Parathyroid adenoma (tissue), 2 donors: ENCODE data around the gene PTMA.

Source experiments
- H2AFZ ChIP-seq: fragments of 300-600 bp; sonication (generic); one replicate; pipeline ENCODE4 v1.7.0; 2017; ENCODE audit warnings: antibody characterized with exemption, mild to moderate bottlenecking
- H3K27ac ChIP-seq: fragments of 300-600 bp; sonication (generic); one replicate; pipeline ENCODE4 v1.7.0; 2017
- H3K27me3 ChIP-seq: fragments of 300-600 bp; sonication (generic); one replicate; pipeline ENCODE4 v1.7.0; 2017; ENCODE audit warnings: low read length; ENCODE audit not compliant: control insufficient read depth, insufficient read depth
- H3K36me3 ChIP-seq: fragments of 300-600 bp; sonication (generic); one replicate; pipeline ENCODE4 v1.7.0; 2017; ENCODE audit warnings: low read length; ENCODE audit not compliant: control insufficient read depth, insufficient read depth
- H3K4me1 ChIP-seq: fragments of 300-600 bp; sonication (generic); one replicate; pipeline ENCODE4 v1.7.0; 2017; ENCODE audit warnings: control low read depth
- H3K4me2 ChIP-seq: fragments of 300-600 bp; sonication (generic); one replicate; pipeline ENCODE4 v1.7.0; 2017; ENCODE audit warnings: low read length
- H3K4me3 ChIP-seq: fragments of 300-600 bp; sonication (generic); one replicate; pipeline ENCODE4 v1.7.0; 2017; ENCODE audit warnings: low read depth, low read length
- H3K79me2 ChIP-seq: fragments of 300-600 bp; sonication (generic); one replicate; pipeline ENCODE4 v1.7.0; 2017; ENCODE audit warnings: control low read depth
- H3K9ac ChIP-seq: fragments of 300-600 bp; sonication (generic); one replicate; pipeline ENCODE4 v1.7.0; 2017; ENCODE audit warnings: mild to moderate bottlenecking
- H3K9me3 ChIP-seq: fragments of 300-600 bp; sonication (generic); one replicate; pipeline ENCODE4 v1.7.0; 2017; ENCODE audit warnings: low read length; ENCODE audit not compliant: control insufficient read depth
- CTCF ChIP-seq: fragments of 300-600 bp; sonication (generic); IDR thresholded peaks from one replicate; pipeline ENCODE4 v1.7.0; 2017; ENCODE audit warnings: antibody characterized with exemption, mild to moderate bottlenecking
- donor health status: primary hyperparathyroidism.

Gene PTMA

GRCh38 chr2:231688719-231689118 lies 19.6 kb upstream of the PTMA start:
- Histone ChIP-seq H3K4me2 (no peak overlapping the region), H3K9ac (no peak overlapping the region), H3K9me3 (no peaks in the 10 kb centered on the region), H2AFZ (no peak overlapping the region), H3K79me2 (no peaks in the 10 kb centered on the region), H3K4me3 (no peak overlapping the region), H3K4me1 (no peaks in the 10 kb centered on the region), H3K27ac (no peak overlapping the region), H3K36me3 (no peaks in the 10 kb centered on the region), H3K27me3 (no peaks in the 10 kb centered on the region)
- no peak for TF ChIP-seq CTCF

- Histone ChIP-seq H3K9ac (no peak overlapping the region), H2AFZ (no peak overlapping the region), H3K27me3 (no peaks in the 10 kb centered on the region), H3K4me1 (no peaks in the 10 kb centered on the region), H3K9me3 (no peaks in the 10 kb centered on the region), H3K4me2 (no peak overlapping the region), H3K36me3 (no peaks in the 10 kb centered on the region), H3K79me2 (no peaks in the 10 kb centered on the region), H3K4me3 (no peak overlapping the region), H3K27ac (no peak overlapping the region)
- no peak for TF ChIP-seq CTCF
Observed at GRCh38 chr2:231689124-231689893, 19.0 kb upstream of the PTMA start.

GRCh38 chr2:231691251-231691772 lies 17.0 kb upstream of the PTMA start:
- H3K79me2 ChIP-seq, result no peaks in the 10 kb centered on the region
- no peak overlapping the region for H3K27ac ChIP-seq
- no peak for TF ChIP-seq CTCF
- no peaks in the 10 kb centered on the region for H3K9me3 ChIP-seq
- no peak overlapping the region for H3K4me2 ChIP-seq
- no peak overlapping the region for H3K4me3 ChIP-seq
- no peak overlapping the region for H2AFZ ChIP-seq
- no peaks in the 10 kb centered on the region for H3K27me3 ChIP-seq
- H3K9ac ChIP-seq, result no peak overlapping the region
- no peaks in the 10 kb centered on the region for H3K4me1 ChIP-seq
- no peaks in the 10 kb centered on the region for H3K36me3 ChIP-seq

- no peak for TF ChIP-seq CTCF
- no peak overlapping the region for H3K4me3 ChIP-seq
- H3K4me2 ChIP-seq, result no peak overlapping the region
- no peaks in the 10 kb centered on the region for H3K9me3 ChIP-seq
- H3K79me2 ChIP-seq, result no peaks in the 10 kb centered on the region
- no peaks in the 10 kb centered on the region for H3K27me3 ChIP-seq
- no peaks in the 10 kb centered on the region for H3K36me3 ChIP-seq
- H3K27ac ChIP-seq, result no peak overlapping the region
- H3K9ac ChIP-seq, result no peak overlapping the region
- H2AFZ ChIP-seq, result no peak overlapping the region
- no peaks in the 10 kb centered on the region for H3K4me1 ChIP-seq
Observed at GRCh38 chr2:231692847-231693246, 15.5 kb upstream of the PTMA start.

- no peak overlapping the region for H3K4me2 ChIP-seq
- H3K79me2 ChIP-seq, result no peaks in the 10 kb centered on the region
- no peak overlapping the region for H3K27ac ChIP-seq
- no peak overlapping the region for H3K9ac ChIP-seq
- H3K9me3 ChIP-seq, result no peaks in the 10 kb centered on the region
- no peaks in the 10 kb centered on the region for H3K27me3 ChIP-seq
- no peak overlapping the region for H2AFZ ChIP-seq
- H3K4me3 ChIP-seq, result no peak overlapping the region
- no peak for TF ChIP-seq CTCF
- no peaks in the 10 kb centered on the region for H3K4me1 ChIP-seq
- no peaks in the 10 kb centered on the region for H3K36me3 ChIP-seq
Observed at GRCh38 chr2:231693956-231694355, 14.4 kb upstream of the PTMA start.
